Fibroblast of gingiva (primary cell): ENCODE data around the gene THOP1.
"Not testable (repeated sequence)": the region's sequence is repeated elsewhere in the genome, so short reads cannot be mapped to it uniquely, and the experiment has no call there.

Experiments used
- DNase-seq: peaks from one replicate; pipeline ENCODE4 v3.0.0-alpha.2; 2011; ENCODE audit warnings: low read depth

The THOP1 gene

DNA sequence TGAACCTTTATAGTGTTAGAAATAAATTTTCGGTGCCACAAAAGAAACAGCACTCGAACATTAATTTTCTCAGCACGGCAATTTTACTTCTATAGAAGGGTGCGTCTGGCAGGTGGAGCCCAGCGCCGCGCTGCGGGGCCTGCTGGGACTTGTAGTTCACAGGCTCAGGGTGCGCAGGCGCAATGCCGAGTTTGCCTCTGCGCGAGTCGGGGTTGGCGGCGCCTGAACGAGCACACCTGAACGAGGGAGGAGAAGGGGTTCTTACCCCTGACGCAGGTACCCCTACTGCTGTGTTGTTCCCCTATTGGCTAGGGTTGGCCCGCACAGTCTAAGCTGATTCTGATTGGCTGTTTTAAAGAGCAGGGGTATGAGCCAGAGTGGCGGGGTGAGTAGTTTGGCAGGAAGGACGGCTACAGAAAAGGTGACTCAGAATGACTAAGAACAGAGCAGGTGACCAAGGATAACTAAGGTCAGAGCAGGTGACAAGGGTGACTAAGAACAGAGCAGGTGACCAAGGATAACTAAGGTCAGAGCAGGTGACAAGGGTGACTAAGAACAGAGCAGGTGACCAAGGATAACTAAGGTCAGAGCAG is 32.0 kb downstream of the THOP1 start:
- not testable (repeated sequence) for DNase-seq

DNA sequence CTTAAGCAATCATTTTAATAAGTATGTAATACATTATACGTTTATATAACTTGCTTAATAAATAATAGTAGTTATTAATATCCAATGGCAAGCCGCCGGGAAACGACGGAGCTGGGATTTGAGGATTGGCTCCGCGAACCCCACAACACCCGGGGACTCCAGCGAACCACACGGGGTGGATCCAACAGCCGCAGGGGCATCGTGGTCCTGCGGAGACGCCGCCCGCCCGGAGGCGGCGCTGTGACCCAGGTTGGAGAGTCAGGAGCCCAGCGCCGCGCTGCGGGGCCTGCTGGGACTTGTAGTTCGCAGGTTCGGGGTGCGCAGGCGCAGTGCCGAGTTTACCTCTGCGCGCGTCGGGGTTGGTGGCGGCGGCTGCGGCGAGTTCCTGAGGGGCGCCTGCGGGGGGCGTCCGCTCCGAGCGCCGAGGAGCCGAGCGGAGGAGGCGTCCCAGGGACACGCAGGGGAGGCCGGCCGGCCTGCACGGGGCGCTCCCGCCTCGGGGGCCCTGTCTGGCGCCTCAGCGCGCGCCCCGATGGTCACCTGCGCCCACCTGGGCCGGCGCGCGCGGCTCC is 34.3 kb downstream of the THOP1 start, which contains the start of gene ZNF554:
ZNF554 (plus strand) TSS at position 329 of the 572 bp plus-strand sequence; CDS start at position 533, 204 bp downstream.
- peak; percentile 94 for DNase-seq

DNA sequence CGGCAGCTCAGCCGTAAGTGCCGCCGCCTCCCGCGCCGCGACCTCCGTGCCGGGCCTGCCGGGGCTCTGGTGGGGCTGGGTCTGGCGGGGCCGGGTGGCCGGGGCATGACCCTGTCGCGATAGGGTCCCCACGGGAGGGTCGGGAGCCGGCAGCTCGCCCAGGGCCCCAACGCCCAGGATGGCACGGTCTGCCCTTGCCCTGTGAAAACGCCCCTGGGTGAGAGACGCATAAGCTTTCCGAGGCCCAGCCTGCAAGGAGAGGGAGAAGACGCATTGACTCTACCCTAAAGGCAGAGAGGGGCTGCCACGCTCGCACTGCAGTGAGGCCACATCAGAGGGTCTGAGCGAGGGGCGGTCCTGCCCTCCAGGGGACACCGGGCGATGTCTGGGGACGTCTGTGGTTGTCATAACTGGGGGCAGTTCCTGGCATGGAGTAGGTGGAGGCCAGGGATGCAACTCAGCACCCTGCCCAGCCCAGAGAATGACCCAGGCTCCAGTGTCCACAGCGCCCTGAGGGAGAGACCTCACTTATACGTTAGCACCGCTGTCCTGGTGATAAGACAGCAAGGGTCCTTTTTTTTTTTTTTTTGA is 34.9 kb downstream of the THOP1 start:
- DNase-seq: no peak

DNA sequence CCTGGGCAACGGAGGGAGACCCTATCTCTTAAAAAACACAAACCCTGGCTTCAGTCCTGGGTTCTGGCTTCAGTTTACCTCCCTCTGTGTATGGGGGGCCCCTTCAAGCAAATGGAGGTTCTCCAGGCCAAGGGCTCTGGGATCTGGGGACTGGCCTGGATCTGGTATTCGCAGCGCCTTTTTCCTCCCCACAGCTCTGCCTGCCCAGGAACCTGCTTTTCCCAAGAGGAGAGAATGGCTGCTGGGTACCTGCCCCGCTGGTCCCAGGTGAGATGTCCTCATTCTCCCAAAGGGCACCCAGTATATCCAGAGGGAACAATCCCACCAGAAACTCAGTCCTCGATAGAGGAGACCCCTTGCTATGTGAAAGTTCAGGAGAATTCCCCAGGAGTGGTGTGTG is 37.5 kb downstream of the THOP1 start:
- DNase-seq: no peak

DNA sequence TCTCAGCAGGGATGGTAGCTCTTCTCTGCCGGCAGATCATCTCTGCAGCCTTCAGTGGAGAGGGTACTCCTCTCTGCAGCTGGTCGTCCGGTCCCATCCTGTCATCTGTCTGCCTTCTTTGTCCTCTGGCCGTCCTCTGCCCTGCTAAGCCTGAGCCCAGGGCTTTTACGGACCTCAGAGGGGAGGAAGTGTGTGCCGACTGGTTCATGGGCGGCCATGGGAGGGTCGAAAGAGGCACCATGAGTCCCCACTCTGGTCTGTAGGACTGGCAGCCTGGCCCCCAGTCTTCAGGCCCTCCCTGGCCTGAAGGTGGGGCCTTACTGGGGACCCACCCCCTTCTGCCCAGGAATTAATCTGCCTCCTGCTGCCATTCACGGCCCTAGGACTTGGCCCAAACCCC is 38.3 kb downstream of the THOP1 start:
- DNase-seq: no peak

DNA sequence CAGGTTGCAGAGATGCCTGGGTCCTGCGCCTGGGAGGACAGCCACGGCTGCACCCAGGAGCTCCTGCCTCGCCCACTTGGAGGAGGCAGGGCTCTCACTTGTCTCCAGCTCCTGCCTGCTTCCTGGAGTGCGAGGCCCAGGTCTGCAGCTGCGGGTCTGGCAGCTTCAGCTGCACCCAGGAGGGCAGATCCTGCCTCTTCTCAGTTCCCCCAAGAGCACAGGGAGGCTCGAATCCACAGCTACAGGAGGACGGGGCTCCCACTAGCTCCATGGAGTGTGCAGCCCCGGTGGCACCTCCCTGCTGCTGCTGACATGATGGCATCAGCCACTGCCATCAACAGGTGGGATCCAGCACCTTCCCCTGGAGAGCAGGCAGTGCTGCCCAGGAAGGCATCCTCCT is 38.8 kb downstream of the THOP1 start:
- no peak for DNase-seq

DNA sequence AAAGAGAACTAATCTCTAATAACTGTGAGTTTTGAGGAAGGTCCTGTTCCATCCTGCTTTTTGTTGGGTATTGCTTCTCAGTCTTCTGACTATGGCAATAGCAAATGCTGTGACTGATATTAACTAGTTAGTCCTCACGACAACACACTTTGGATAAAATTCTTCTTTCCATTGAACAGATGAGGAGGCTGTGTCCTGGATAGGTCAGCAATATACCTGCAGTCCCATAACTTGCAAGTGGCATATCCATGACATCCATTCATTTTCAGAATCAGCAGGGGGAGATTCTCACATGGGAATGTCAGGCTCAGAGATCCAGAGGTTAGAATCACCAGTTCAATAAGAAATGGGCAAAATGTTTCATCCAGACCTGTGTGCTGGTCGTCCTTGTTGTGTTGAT is 41.7 kb downstream of the THOP1 start:
- no peak for DNase-seq

DNA sequence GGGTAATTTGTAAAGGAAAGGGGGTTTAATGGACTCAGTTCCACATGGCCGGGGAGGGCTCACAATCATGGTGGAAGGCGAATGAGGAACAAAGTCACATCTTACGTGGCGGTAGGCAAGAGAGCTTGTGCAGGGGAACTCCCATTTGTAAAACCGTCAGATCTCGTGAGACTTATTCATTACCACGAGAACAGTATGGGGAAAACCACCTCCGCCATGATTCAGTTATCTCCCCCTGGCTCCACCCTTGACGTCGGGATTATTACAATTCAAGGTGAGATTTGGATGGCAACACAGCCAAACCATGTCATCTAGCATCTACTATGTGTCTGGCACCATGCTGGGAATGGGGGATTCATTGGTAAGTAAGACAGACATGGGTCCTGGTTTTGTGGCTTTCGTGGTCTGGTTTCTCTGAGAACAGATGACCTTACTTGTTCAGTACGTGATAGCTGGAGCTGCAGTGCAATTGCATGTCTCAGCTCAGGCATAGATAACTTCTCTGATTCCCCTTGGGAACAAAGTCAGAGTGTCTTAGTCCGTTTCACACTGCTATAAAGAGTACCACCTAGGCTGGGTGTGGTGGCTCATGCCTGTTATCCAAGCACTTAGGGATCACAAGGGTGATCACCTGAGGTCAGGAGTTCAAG is 42.7 kb downstream of the THOP1 start:
- no peak for DNase-seq

DNA sequence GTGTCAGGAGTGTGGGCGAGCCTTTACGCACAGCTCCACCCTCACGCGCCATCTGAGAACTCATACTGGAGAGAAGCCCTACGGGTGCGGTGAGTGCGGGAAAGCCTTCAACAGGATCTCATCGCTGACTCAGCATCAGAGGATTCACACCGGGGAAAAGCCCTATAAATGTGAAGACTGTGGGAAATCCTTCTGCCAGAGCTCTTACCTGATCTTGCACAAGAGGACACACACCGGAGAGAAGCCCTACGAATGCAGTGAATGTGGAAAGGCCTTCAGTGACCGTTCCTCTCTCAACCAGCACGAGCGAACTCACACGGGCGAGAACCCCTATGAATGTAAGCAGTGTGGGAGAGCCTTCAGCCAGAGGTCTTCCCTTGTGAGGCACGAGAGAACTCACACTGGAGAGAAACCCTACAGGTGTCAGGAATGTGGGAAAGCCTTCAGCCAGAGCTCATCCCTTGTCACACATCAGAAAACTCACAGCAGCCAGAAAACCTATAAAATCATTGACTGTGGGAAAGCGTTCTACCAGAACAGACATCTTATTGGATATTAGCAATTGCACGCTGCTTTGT is 49.1 kb downstream of the THOP1 start:
- no peak for DNase-seq

DNA sequence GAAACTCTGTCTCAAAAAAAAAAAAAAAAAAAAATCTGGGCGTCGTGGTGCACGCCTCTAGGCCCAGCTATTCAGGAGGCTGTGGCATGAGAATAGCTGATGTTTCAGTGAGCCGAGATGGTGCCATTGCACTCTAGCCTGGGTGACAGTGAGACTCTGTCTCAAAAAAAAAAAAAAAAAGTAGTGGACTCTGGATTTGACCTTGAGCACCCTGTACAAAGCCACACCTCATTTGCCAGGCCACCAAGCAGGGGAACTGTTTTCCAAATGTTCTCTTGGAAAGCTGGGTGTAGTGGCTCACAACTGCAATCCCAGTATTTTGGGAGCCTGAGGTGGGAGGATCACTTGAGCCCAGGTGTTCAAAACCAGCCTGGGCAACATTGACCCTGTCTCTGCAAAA is 52.1 kb downstream of the THOP1 start:
- no peak for DNase-seq

DNA sequence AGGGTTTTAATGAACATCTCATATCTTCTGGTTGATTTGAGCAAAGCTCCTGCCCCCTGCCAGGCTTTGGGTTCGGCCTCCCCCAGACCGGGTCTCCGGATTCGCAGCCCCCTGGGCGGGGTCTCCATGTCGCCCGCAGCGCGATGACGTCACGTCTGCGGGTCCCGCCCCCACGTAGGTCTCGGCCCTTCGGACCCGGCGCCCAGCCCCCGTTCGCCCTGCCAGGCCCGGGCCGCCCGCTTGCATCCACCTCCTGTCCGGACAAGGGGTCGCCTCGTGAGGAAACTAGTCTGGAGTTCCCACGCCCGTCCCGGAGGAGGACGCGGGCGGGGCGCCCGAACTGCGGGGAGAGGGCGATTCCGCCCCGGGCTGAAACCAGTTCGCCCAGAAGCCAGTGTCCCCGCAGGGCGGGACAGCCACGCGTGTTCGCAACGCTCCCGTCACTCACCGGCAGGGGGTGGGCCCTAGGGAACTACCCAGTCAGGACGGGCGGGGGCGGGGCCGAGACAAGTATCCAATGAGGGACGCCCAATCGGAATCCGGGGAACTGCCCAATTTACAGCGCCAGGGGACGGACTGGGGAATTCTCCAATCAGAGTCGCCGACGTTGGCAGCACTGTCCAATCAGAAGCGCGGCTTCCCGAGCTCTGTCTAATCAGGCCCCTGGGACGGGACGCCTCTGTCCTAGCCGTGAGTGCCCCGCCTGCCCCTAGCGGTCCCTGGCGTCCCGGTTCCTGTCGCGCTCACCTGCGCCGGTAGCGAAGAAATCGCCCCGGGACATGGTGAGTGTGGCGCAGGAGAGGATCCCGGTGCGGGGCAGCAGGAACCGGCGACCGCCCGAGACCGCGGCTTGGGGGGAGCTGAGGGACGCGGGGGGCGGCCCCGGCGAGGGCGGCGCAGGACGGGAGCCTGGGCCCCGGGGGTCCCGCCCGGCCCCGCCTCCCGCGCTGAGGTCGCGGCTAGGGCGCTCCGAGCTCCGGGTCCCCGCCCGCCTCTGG is 55.8 kb downstream of the THOP1 start, which contains the start of gene ZNF555:
ZNF555 (plus strand) TSS at position 682 of the 998 bp plus-strand sequence; CDS start at position 780, 98 bp downstream.
- peak; percentile 99 for DNase-seq

DNA sequence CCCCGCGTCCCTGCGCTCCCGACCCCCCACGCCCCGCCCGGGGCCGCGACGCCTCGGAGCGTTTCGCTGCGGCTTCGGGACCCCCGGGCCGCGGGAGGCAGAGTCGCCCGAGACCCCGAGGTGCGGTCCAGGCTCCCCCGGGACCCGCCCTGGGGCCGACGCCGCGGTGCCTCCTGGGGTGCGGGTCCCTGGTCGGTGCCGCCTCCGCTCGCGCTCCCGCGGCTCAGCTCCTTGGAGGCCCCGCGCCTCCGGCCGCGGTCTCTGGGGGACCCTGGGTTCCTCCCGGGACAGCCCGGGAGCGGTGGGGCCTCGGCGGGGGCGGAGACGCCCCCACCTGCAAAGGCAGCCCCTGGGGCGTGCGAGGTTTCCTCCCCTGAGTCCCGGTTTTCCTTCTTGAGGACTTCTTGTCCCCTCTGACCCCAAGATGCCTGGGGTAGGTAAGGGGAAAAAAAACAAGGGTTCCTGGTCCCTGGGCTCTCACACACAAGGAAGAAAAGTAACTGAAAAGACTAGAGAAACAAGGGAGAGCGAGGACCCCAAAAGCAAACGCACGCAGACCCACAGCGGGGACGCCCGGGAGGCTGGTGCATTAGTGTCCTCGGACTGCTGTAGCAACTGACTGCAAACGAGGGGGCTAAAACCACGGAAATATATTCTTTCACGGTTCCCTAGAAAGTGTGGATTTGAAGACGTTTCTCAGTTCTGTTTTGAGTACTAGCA is 56.7 kb downstream of the THOP1 start:
- DNase-seq: no peak

DNA sequence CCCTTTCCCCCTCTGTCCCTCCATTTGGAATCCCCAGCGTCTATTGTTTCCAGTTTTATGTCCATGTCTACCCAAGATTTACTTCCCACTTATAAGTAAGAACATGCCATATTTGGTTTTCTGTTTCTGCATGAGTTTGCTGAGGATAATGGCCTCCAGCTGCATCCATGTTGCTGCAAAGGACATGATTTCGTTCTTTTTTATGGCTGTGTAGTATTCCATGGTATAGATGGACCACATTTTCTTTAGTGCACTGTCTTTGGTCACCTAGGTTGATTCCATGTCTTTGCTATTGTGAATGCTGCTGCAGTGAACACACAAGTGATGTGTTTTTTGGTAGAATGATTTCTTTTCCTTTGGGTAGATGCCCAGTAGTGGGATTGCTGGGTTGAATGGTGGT is 59.8 kb downstream of the THOP1 start:
- DNase-seq: no peak

DNA sequence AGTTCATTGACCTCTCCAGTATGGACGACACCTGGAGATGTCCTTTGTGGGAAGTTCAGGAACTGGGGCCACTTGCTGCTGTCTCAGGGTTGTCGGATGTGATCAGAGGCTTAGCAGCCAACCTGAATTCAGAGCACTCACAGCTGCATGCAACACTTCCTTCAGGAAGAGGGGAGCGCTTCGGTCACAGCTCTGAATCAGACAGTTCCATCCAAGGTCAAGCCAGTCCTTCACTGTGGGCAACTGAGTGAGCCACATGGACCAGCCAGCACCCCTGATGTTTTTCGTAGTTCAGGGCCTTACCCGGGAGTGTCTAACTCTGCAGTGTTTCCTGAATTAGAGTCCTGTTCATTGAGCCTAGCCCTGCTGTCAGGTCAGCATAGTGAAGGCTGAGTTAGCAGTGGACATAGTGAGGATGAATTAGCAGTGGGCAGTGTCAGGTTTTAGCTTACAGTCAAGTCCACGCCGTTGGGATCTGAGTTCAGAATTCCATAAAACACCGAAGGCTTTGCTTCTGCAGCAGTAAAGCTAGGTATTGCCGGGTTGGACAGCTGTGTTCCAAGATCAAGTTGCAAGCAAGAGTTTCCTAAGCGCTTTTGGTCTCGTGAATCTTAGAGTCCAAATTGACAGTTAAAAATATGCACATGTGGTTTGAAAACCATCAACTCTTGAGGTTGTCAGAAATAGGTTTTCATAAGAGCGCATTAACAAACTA is 61.0 kb downstream of the THOP1 start:
- no peak for DNase-seq

DNA sequence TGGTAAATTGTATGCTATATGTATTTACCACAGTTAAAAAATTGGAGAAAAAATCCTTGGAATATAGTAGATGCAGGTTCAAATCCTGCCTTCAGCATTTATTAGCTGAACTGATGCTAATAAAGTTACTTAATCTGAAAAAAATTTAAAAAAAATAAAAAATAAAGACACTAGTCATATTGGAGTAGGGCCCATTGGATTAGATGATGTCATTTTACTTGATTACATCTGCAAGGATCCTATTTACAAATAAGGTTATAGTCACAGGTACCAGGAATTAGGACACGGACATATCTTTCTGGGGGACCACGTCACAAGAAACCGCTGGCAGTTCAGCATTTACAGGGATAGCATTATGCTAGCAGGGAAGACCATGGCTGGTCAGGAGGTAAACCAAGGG is 62.2 kb downstream of the THOP1 start:
- DNase-seq: no peak

DNA sequence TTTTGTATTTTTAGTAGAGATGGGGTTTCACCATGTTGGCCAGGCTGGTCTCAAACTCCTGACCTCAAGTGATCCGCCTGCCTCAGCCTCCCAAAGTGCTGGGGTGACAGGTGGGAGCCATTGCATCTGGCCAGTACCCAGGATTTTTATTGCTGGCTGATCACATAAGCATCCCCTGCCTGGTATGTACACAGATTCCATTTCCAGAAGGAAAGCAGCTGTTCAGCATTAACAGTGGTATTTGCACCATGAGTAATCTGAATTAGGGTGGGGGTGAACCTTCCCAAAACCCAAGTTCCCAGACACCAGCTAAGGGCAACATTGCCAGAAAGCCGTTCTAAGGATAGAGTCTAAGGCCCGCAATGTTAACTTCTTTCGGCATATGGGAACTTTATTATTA is 63.3 kb downstream of the THOP1 start:
- no peak for DNase-seq

DNA sequence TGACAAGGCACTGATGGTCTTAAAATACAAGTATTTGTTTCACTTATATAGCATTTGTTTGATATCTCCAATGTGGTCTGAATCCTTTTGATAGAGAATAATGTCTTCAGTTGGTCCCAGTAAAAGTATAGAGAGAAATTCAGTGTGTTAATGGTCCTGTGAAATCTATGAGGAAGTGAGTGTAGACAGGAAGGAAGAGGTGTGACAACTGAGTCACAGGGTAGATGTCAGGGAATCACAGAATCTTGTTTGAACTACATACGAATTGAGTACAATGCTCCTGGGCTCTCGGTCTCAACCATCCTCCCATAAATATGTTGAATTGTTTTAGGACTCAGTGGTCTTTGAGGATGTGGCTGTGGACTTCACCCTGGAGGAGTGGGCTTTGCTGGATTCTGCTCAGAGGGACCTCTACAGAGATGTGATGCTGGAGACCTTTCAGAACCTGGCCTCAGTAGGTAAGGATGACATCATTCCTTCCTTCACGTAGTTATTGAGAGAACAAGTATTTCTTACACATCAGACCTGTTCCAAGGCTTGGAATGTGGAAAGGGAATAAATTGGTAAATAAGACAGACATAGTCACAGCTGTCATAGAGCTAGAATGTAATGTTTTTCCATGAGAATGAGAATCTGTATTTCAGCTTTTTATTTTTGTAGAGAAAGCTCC is 65.1 kb downstream of the THOP1 start:
- no peak for DNase-seq

DNA sequence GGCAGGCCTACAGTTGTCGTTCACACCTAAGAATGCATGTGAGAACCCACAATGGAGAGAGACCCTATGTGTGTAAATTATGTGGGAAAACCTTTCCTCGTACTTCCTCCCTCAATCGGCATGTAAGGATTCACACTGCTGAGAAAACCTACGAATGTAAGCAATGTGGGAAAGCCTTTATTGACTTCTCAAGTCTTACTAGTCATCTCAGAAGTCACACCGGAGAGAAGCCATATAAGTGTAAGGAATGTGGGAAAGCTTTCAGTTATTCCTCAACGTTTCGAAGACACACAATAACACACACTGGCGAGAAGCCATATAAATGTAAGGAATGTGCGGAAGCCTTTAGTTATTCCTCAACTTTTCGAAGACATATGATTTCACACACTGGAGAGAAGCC is 67.3 kb downstream of the THOP1 start:
- DNase-seq: no peak

DNA sequence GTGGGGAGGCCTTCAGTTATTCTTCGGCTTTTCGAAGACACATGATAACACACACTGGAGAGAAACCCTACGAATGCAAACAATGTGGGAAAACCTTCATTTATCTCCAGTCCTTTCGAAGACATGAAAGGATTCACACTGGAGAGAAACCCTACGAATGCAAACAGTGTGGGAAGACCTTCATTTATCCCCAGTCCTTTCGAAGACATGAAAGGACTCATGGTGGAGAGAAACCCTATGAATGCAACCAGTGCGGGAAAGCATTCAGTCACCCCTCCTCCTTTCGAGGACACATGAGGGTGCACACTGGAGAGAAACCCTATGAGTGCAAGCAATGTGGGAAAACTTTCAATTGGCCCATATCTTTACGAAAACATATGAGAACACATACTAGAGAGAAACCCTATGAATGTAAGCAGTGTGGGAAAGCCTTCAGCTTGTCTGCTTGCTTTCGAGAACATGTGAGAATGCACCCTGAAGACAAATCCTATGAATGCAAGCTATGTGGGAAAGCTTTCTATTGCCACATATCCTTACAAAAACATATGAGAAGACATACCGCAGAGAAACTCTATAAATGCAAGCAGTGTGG is 67.8 kb downstream of the THOP1 start:
- no peak for DNase-seq
